Natural killer cell (primary cell): ENCODE data around the gene SLC34A3. TPM values are rescaled to one million over a fixed set of nuclear protein-coding genes. Genes with fewer than 3 reads are reported as not detected.

ENCODE experiments used
- ATAC-seq, 3 donors: fragments of 150-1000 bp in 2 of 3; fragments of 200-7000 bp in 1 of 3; cut with Tn5 transposase; 1 replicate in 1 of 3; 2 replicates in 2 of 3; pipeline ENCODE4 v1.10.0; 2021; ENCODE audit warnings: mild to moderate bottlenecking in 2 of 3, moderate library complexity in 2 of 3
- DNase-seq, 2 donors: peaks; one replicate each; pipeline versions ENCODE4 v3.0.0 to v3.0.0-alpha.2; 2013 to 2021; ENCODE audit warnings: mixed read lengths in 1 of 2
- H3K27ac ChIP-seq: one replicate; pipeline ENCODE4 v1.5.1; 2013; ENCODE audit warnings: mild to moderate bottlenecking, low read length
- H3K27me3 ChIP-seq: one replicate; pipeline ENCODE4 v1.6.1; 2013; ENCODE audit warnings: low read length; ENCODE audit not compliant: control insufficient read depth, insufficient read depth
- H3K36me3 ChIP-seq: one replicate; pipeline ENCODE4 v1.6.1; 2013; ENCODE audit warnings: low read length; ENCODE audit not compliant: control insufficient read depth, insufficient read depth
- H3K4me1 ChIP-seq: one replicate; pipeline ENCODE4 v1.6.1; 2013; ENCODE audit warnings: low read length; ENCODE audit not compliant: control insufficient read depth, insufficient read depth
- H3K4me3 ChIP-seq: one replicate; pipeline ENCODE4 v1.5.1; 2013; ENCODE audit warnings: low read length
- H3K9me3 ChIP-seq: one replicate; pipeline ENCODE4 v1.6.1; 2013; ENCODE audit warnings: low read length; ENCODE audit not compliant: control insufficient read depth, insufficient read depth
- H3K27ac Mint-ChIP-seq, 2 donors: one replicate each; pipeline ENCODE4 v1.8.0; 2022; ENCODE audit warnings: mild to moderate bottlenecking in 2 of 2, mixed read lengths in 2 of 2, moderate library complexity in 1 of 2
- H3K27me3 Mint-ChIP-seq, 2 donors: one replicate each; pipeline ENCODE4 v1.8.0; 2022; ENCODE audit warnings: low read depth in 2 of 2, mixed read lengths in 2 of 2
- H3K36me3 Mint-ChIP-seq: one replicate; pipeline ENCODE4 v1.8.0; 2022; ENCODE audit warnings: mixed read lengths
- H3K4me1 Mint-ChIP-seq, 2 donors: one replicate each; pipeline ENCODE4 v1.8.0; 2022; ENCODE audit warnings: mixed read lengths in 2 of 2
- H3K4me3 Mint-ChIP-seq: one replicate; pipeline ENCODE4 v1.8.0; 2022; ENCODE audit warnings: mild to moderate bottlenecking, moderate library complexity, mixed read lengths
- H3K9me3 Mint-ChIP-seq, 2 donors: one replicate each; pipeline ENCODE4 v1.8.0; 2022; ENCODE audit warnings: mixed read lengths in 2 of 2
- CTCF ChIP-seq: fragments of 200-600 bp; IDR thresholded peaks from one replicate; pipeline ENCODE4 v1.8.0; 2022; ENCODE audit warnings: antibody characterized with exemption
- WGBS: methylation state at CpG from one replicate; pipeline ENCODE4 v1.1.7; 2013; ENCODE audit warnings: missing lambda C conversion rate; ENCODE audit not compliant: insufficient coverage; 5-methylcytosine and 5-hydroxymethylcytosine counted together
- intact Hi-C: fragments of 100-400 bp; cut with micrococcal nuclease; formaldehyde crosslinking; loops from one replicate; pipeline ENCODE4 v1.14.2; 2022
- total RNA-seq, 4 donors: library from RNA; stranded (reverse); fragments of 120-200 nt in 1 of 4; gene quantifications; one replicate each; pipeline versions ENCODE4 v1.2.3 to v1.2.4, GENCODE V29; 2013 to 2022

The SLC34A3 gene
- total RNA-seq, 3 donors from 2014 or later (not counting 1 experiment from before 2014, with no cell fraction given): not detected

- no peaks in the 10 kb centered on the region for H3K9me3 ChIP-seq
- ATAC-seq (no peak), DNase-seq (no peak)
- H3K27me3 ChIP-seq: no peaks in the 10 kb centered on the region
- no peak for TF ChIP-seq CTCF
- 91% methylated on average over 14 of the region's 14 CpGs for WGBS
- peaks cover 16% of the 10 kb centered on the region for H3K36me3 ChIP-seq
- H3K4me3 Mint-ChIP-seq: no peak overlapping the region
- no peak overlapping the region for H3K27ac Mint-ChIP-seq
- H3K4me1 Mint-ChIP-seq: peaks cover 6 to 28% of the 10 kb centered on the region in 2 donors
- intact Hi-C loops: no loop called here
- no peaks in the 10 kb centered on the region for H3K36me3 Mint-ChIP-seq
- no peaks in the 10 kb centered on the region for H3K9me3 Mint-ChIP-seq
- H3K27me3 Mint-ChIP-seq: no peaks in the 10 kb centered on the region
- no peak overlapping the region for H3K27ac ChIP-seq
- no peak overlapping the region for H3K4me3 ChIP-seq
- H3K4me1 ChIP-seq: peaks cover 18% of the 10 kb centered on the region
Measured at GRCh38 chr9:137193771-137194170, 36.9 kb upstream of the SLC34A3 start.

GRCh38 chr9:137194388-137194787, 36.3 kb upstream of the SLC34A3 start:
- intact Hi-C loops: no loop called here
- Histone ChIP-seq H3K27ac (no peak overlapping the region), H3K27me3 (no peaks in the 10 kb centered on the region), H3K36me3 (peaks cover 16% of the 10 kb centered on the region), H3K9me3 (no peaks in the 10 kb centered on the region), H3K4me1 (peaks cover 19% of the 10 kb centered on the region), H3K4me3 (no peak overlapping the region)
- no peak for TF ChIP-seq CTCF
- ATAC-seq (no peak), DNase-seq (no peak)
- WGBS: 94% methylated on average over 16 of the region's 16 CpGs
- H3K36me3 Mint-ChIP-seq: no peaks in the 10 kb centered on the region
- H3K9me3 Mint-ChIP-seq: no peaks in the 10 kb centered on the region
- no peak overlapping the region for H3K27ac Mint-ChIP-seq
- H3K4me3 Mint-ChIP-seq: no peak overlapping the region
- no peaks in the 10 kb centered on the region for H3K27me3 Mint-ChIP-seq
- peaks cover 0 to 22% of the 10 kb centered on the region in 2 donors for H3K4me1 Mint-ChIP-seq

- Histone ChIP-seq H3K36me3 (peaks cover 13% of the 10 kb centered on the region), H3K4me3 (no peak overlapping the region), H3K4me1 (peaks cover 18% of the 10 kb centered on the region), H3K27me3 (no peaks in the 10 kb centered on the region), H3K27ac (no peak overlapping the region), H3K9me3 (no peaks in the 10 kb centered on the region)
- H3K9me3 Mint-ChIP-seq: no peaks in the 10 kb centered on the region
- H3K4me1 Mint-ChIP-seq: peaks cover 0 to 21% of the 10 kb centered on the region in 2 donors
- intact Hi-C loops: no loop called here
- DNase-seq: no peak
- H3K4me3 Mint-ChIP-seq: no peak overlapping the region
- no peaks in the 10 kb centered on the region for H3K27me3 Mint-ChIP-seq
- ATAC-seq: no peak
- no peak for TF ChIP-seq CTCF
- WGBS: 93% methylated on average over 10 of the region's 10 CpGs
- H3K36me3 Mint-ChIP-seq: no peaks in the 10 kb centered on the region
- no peak overlapping the region for H3K27ac Mint-ChIP-seq
Measured at GRCh38 chr9:137194909-137195308, 35.8 kb upstream of the SLC34A3 start.

GRCh38 chr9:137195525-137196220, 35.0 kb upstream of the SLC34A3 start:
- H3K4me3 ChIP-seq: no peak overlapping the region
- 96% methylated on average over 21 of the region's 21 CpGs for WGBS
- Mint-ChIP-seq H3K4me1 (peaks cover 0 to 19% of the 10 kb centered on the region in 2 donors), H3K27me3 (no peaks in the 10 kb centered on the region), H3K36me3 (no peaks in the 10 kb centered on the region), H3K9me3 (no peaks in the 10 kb centered on the region), H3K4me3 (no peak overlapping the region), H3K27ac (no peak overlapping the region)
- no peak overlapping the region for H3K27ac ChIP-seq
- H3K4me1 ChIP-seq: peaks cover 14% of the 10 kb centered on the region
- H3K9me3 ChIP-seq: no peaks in the 10 kb centered on the region
- intact Hi-C loops: no loop called here
- no peak for ATAC-seq
- TF ChIP-seq CTCF: no peak
- H3K27me3 ChIP-seq: no peaks in the 10 kb centered on the region
- peaks cover 6% of the 10 kb centered on the region for H3K36me3 ChIP-seq
- no peak for DNase-seq
